SU-DHL-6 (cell line): ENCODE results near the gene GABRA1.

ENCODE experiments used
- H2AFZ ChIP-seq: fragments of 200-600 bp; sonication (generic); 2 replicates; pipeline ENCODE4 v1.6.1; 2014; ENCODE audit warnings: low read depth, mild to moderate bottlenecking, moderate library complexity, mixed read lengths, antibody characterized with exemption, low read length; ENCODE audit not compliant: severe bottlenecking
- H3F3A ChIP-seq: fragments of 200-600 bp; shearing (Covaris generic); 2 replicates; pipeline ENCODE4 v1.6.0; 2016; ENCODE audit warnings: antibody characterized with exemption, mild to moderate bottlenecking; ENCODE audit not compliant: insufficient read depth
- H3K27ac ChIP-seq: fragments of 200-600 bp; sonication (generic); 2 replicates; pipeline ENCODE4 v1.5.1; 2016; ENCODE audit warnings: low read depth, mild to moderate bottlenecking, low read length, moderate library complexity, mixed read lengths
- H3K27me3 ChIP-seq: fragments of 200-600 bp; sonication (generic), shearing (Covaris generic); 2 replicates; pipeline ENCODE4 v1.6.0; 2014; ENCODE audit warnings: mild to moderate bottlenecking, low read length
- H3K36me3 ChIP-seq: fragments of 200-600 bp; sonication (generic); 2 replicates; pipeline ENCODE4 v1.6.1; 2014; ENCODE audit warnings: mild to moderate bottlenecking, low read length, mixed read lengths
- H3K4me2 ChIP-seq: fragments of 300-600, 200-600 bp; shearing (Covaris generic), sonication (generic); 2 replicates; pipeline ENCODE4 v1.6.0; 2014; ENCODE audit warnings: low read length, low read depth, mild to moderate bottlenecking; ENCODE audit not compliant: poor library complexity, severe bottlenecking
- H3K4me3 ChIP-seq: fragments of 200-600 bp; sonication (generic); 2 replicates; pipeline ENCODE4 v1.5.1; 2014; ENCODE audit warnings: antibody characterized with exemption, low read length, mild to moderate bottlenecking, mixed read lengths; ENCODE audit not compliant: insufficient read depth, poor library complexity, severe bottlenecking
- H3K79me2 ChIP-seq: fragments of 200-600 bp; sonication (generic); 2 replicates; pipeline ENCODE4 v1.6.1; 2014; ENCODE audit warnings: mild to moderate bottlenecking, low read length, moderate library complexity; ENCODE audit not compliant: insufficient read depth
- H3K9ac ChIP-seq: fragments of 200-600 bp; sonication (generic); 2 replicates; pipeline ENCODE4 v1.7.0; 2014; ENCODE audit warnings: mild to moderate bottlenecking, low read length
- H3K9me2 ChIP-seq: fragments of 200-600 bp; sonication (generic); replicated peaks from 2 replicates; pipeline ENCODE4 v1.6.1; 2014; ENCODE audit warnings: low read length; ENCODE audit not compliant: insufficient read depth
- H3K9me3 ChIP-seq: fragments of 200-600 bp; sonication (generic); 2 replicates; pipeline ENCODE4 v1.6.1; 2014; ENCODE audit warnings: low read length, mixed read lengths; ENCODE audit not compliant: insufficient read depth
- H4K20me1 ChIP-seq: fragments of 200-600 bp; sonication (generic); 2 replicates; pipeline ENCODE4 v1.6.1; 2014; ENCODE audit warnings: low read depth, mild to moderate bottlenecking, antibody characterized with exemption, low read length, moderate library complexity, mixed read lengths
- EZH2phosphoT487 ChIP-seq: fragments of 200-600 bp; sonication (generic), shearing (Covaris generic); conservative IDR thresholded peaks from 2 replicates; pipeline ENCODE4 v1.6.1; 2018; ENCODE audit warnings: mild to moderate bottlenecking, antibody characterized with exemption, low read length, moderate library complexity, mixed read lengths
- TF ChIP-seq, protein P1 (sequence below): fragments of 200-600 bp; sonication (generic); IDR thresholded peaks from one replicate; pipeline ENCODE4 v1.5.1; 2017; ENCODE audit warnings: antibody characterized with exemption, mild to moderate bottlenecking, low read length, moderate library complexity; ENCODE audit not compliant: insufficient read depth, poor library complexity, severe bottlenecking

GABRA1 gene

DNA sequence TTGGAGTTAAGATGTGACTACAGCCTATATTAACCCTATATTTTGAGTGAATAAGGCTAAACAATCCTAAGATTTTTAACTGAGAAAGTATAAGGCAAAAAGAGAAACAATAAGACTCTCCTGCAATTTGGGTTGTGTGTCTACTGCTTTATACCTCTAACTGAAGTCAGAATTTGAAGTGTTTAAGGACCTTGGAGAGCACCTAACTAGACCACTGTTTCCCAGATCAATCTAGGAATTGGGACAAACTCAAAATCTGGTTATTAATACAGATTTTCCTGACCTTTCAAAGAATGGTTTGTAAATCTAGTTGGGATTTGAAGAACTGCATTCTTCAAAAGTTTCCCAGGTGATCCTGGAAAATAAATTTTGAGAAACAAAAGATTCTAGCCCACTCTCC, 42.1 kb downstream of the GABRA1 start:
- no peak overlapping the region for H3K4me3 ChIP-seq
- no peaks in the 10 kb centered on the region for H3K9me3 ChIP-seq
- H3F3A ChIP-seq, result no peaks in the 10 kb centered on the region
- no peak overlapping the region for H3K27ac ChIP-seq
- no peak for TF ChIP-seq EZH2phosphoT487
- TF ChIP-seq, protein P1, sequence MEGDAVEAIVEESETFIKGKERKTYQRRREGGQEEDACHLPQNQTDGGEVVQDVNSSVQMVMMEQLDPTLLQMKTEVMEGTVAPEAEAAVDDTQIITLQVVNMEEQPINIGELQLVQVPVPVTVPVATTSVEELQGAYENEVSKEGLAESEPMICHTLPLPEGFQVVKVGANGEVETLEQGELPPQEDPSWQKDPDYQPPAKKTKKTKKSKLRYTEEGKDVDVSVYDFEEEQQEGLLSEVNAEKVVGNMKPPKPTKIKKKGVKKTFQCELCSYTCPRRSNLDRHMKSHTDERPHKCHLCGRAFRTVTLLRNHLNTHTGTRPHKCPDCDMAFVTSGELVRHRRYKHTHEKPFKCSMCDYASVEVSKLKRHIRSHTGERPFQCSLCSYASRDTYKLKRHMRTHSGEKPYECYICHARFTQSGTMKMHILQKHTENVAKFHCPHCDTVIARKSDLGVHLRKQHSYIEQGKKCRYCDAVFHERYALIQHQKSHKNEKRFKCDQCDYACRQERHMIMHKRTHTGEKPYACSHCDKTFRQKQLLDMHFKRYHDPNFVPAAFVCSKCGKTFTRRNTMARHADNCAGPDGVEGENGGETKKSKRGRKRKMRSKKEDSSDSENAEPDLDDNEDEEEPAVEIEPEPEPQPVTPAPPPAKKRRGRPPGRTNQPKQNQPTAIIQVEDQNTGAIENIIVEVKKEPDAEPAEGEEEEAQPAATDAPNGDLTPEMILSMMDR, result no peak
- no peaks in the 10 kb centered on the region for H3K9me2 ChIP-seq
- no peaks in the 10 kb centered on the region for H3K79me2 ChIP-seq
- H2AFZ ChIP-seq, result no peak overlapping the region
- H3K9ac ChIP-seq, result no peak overlapping the region
- no peak overlapping the region for H3K4me2 ChIP-seq
- no peaks in the 10 kb centered on the region for H3K36me3 ChIP-seq
- H4K20me1 ChIP-seq, result no peaks in the 10 kb centered on the region
- H3K27me3 ChIP-seq, result no peaks in the 10 kb centered on the region

DNA sequence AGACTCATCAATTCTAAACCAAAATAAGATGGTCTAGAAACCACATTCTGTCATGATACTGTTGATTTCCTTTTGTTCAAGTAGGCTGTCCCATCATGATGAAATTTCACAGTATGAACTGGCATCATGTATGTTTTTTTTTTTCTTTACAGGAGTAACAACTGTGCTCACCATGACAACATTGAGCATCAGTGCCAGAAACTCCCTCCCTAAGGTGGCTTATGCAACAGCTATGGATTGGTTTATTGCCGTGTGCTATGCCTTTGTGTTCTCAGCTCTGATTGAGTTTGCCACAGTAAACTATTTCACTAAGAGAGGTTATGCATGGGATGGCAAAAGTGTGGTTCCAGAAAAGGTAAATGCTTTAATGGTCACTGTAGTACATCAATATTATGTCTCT, 47.6 kb downstream of the GABRA1 start:
- Histone ChIP-seq H4K20me1 (no peaks in the 10 kb centered on the region), H3K4me2 (no peak overlapping the region), H3K9me2 (no peaks in the 10 kb centered on the region), H3F3A (no peaks in the 10 kb centered on the region), H3K4me3 (no peak overlapping the region), H2AFZ (no peak overlapping the region), H3K27me3 (no peaks in the 10 kb centered on the region), H3K79me2 (no peaks in the 10 kb centered on the region), H3K9ac (no peak overlapping the region), H3K36me3 (no peaks in the 10 kb centered on the region), H3K9me3 (no peaks in the 10 kb centered on the region), H3K27ac (no peak overlapping the region)
- no peak for TF ChIP-seq EZH2phosphoT487
- TF ChIP-seq, protein P1, result no peak

- no peaks in the 10 kb centered on the region for H3K79me2 ChIP-seq
- TF ChIP-seq, protein P1, result no peak
- TF ChIP-seq EZH2phosphoT487, result no peak
Measured at GRCh38 chr5:161897033-161897432, 49.1 kb downstream of the GABRA1 start.

More at GRCh38 chr5:161897033-161897432, 49.1 kb downstream of the GABRA1 start:
- Histone ChIP-seq H3K9ac (no peak overlapping the region), H3K9me3 (no peaks in the 10 kb centered on the region), H3K27me3 (no peaks in the 10 kb centered on the region), H3K36me3 (no peaks in the 10 kb centered on the region), H4K20me1 (no peaks in the 10 kb centered on the region), H3K27ac (no peak overlapping the region), H2AFZ (no peak overlapping the region), H3K9me2 (no peaks in the 10 kb centered on the region), H3K4me2 (no peak overlapping the region), H3K4me3 (no peak overlapping the region), H3F3A (no peaks in the 10 kb centered on the region)
